Nephron (organoid): ENCODE measurements around the gene WDR33.

Experiments
- H3K27ac Mint-ChIP-seq, 3 experiments: 2 replicates each; pipeline ENCODE4 v1.8.0; 2020; ENCODE audit warnings: mixed read lengths in 3 of 3, mild to moderate bottlenecking in 2 of 3, moderate library complexity in 1 of 3
- H3K27me3 Mint-ChIP-seq: 2 replicates; pipeline ENCODE4 v1.8.0; 2021; ENCODE audit warnings: low read depth, mild to moderate bottlenecking, moderate library complexity, mixed read lengths
- H3K36me3 Mint-ChIP-seq: 2 replicates; pipeline ENCODE4 v1.8.0; 2020; ENCODE audit warnings: low read depth, mixed read lengths
- H3K4me1 Mint-ChIP-seq: 2 replicates; pipeline ENCODE4 v1.8.0; 2020; ENCODE audit warnings: mixed read lengths
- H3K4me3 Mint-ChIP-seq, 3 experiments: 2 replicates each; pipeline ENCODE4 v1.8.0; 2020; ENCODE audit warnings: mild to moderate bottlenecking in 3 of 3, mixed read lengths in 3 of 3, moderate library complexity in 2 of 3
- H3K9me3 Mint-ChIP-seq: 2 replicates; pipeline ENCODE4 v1.8.0; 2020; ENCODE audit warnings: mixed read lengths
- CTCF ChIP-seq, 3 experiments: fragments of 200-600 bp; sonication (generic); IDR thresholded peaks; one replicate each; pipeline ENCODE4 v1.5.0; 2021; ENCODE audit warnings: antibody characterized with exemption in 3 of 3; ENCODE audit not compliant: unreplicated experiment in 3 of 3

The WDR33 gene

GRCh38 chr2:127683757-127684156 is 127.2 kb downstream of the WDR33 start:
- H3K4me3 Mint-ChIP-seq = peak overlapping the region in 2 of 3 experiments; percentile 1 to 3
- peaks cover 11% of the 10 kb centered on the region for H3K9me3 Mint-ChIP-seq
- H3K36me3 Mint-ChIP-seq = no peaks in the 10 kb centered on the region
- TF ChIP-seq CTCF (IDR thresholded peaks at IDR 0.05; ENCODE audit: unreplicated experiment in 3 of 3) = no peak
- H3K4me1 Mint-ChIP-seq = peaks cover 31% of the 10 kb centered on the region
- H3K27ac Mint-ChIP-seq = peak overlapping the region; percentile 0 to 77 (median 36)
- H3K27me3 Mint-ChIP-seq = peaks cover 19% of the 10 kb centered on the region

- Mint-ChIP-seq H3K27me3 (peaks cover 26% of the 10 kb centered on the region), H3K36me3 (no peaks in the 10 kb centered on the region), H3K27ac (no peak overlapping the region), H3K9me3 (peaks cover 6% of the 10 kb centered on the region), H3K4me1 (peaks cover 31% of the 10 kb centered on the region), H3K4me3 (peak overlapping the region in 1 of 3 experiments; percentile 27)
- TF ChIP-seq CTCF (IDR thresholded peaks at IDR 0.05; ENCODE audit: unreplicated experiment in 3 of 3) = no peak
Measured at GRCh38 chr2:127683056-127683455, 127.9 kb downstream of the WDR33 start.

GRCh38 chr2:127681976-127682857 is 128.8 kb downstream of the WDR33 start:
- Mint-ChIP-seq H3K9me3 (peaks cover 3% of the 10 kb centered on the region), H3K36me3 (no peaks in the 10 kb centered on the region), H3K27me3 (peaks cover 34% of the 10 kb centered on the region), H3K4me3 (no peak overlapping the region), H3K4me1 (peaks cover 31% of the 10 kb centered on the region), H3K27ac (peak overlapping the region in 1 of 3 experiments; percentile 20)
- TF ChIP-seq CTCF (IDR thresholded peaks at IDR 0.05; ENCODE audit: unreplicated experiment in 3 of 3) = no peak

GRCh38 chr2:127681288-127681804 is 129.6 kb downstream of the WDR33 start:
- Mint-ChIP-seq H3K36me3 (no peaks in the 10 kb centered on the region), H3K4me3 (no peak overlapping the region), H3K9me3 (peaks cover 2% of the 10 kb centered on the region), H3K4me1 (peaks cover 34% of the 10 kb centered on the region), H3K27me3 (peaks cover 43% of the 10 kb centered on the region), H3K27ac (no peak overlapping the region)
- no peak for TF ChIP-seq CTCF (IDR thresholded peaks at IDR 0.05; ENCODE audit: unreplicated experiment in 3 of 3)

GRCh38 chr2:127680706-127681287 is 130.2 kb downstream of the WDR33 start:
- peaks cover 49% of the 10 kb centered on the region for H3K27me3 Mint-ChIP-seq
- no peaks in the 10 kb centered on the region for H3K9me3 Mint-ChIP-seq
- H3K27ac Mint-ChIP-seq = peak overlapping the region in 1 of 3 experiments; percentile 11
- no peak for TF ChIP-seq CTCF (IDR thresholded peaks at IDR 0.05; ENCODE audit: unreplicated experiment in 3 of 3)
- no peaks in the 10 kb centered on the region for H3K36me3 Mint-ChIP-seq
- H3K4me1 Mint-ChIP-seq = peaks cover 35% of the 10 kb centered on the region
- H3K4me3 Mint-ChIP-seq = no peak overlapping the region
